Activated T-cell treated with anti-CD3 and anti-CD28 coated beads for 1 hour (primary cell): Measurements from ENCODE around the gene TSPAN7.

Experiments used
- DNase-seq: peaks from one replicate; pipeline ENCODE4 v3.0.0-alpha.2; 2020; ENCODE audit warnings: low read depth

TSPAN7 gene

DNA sequence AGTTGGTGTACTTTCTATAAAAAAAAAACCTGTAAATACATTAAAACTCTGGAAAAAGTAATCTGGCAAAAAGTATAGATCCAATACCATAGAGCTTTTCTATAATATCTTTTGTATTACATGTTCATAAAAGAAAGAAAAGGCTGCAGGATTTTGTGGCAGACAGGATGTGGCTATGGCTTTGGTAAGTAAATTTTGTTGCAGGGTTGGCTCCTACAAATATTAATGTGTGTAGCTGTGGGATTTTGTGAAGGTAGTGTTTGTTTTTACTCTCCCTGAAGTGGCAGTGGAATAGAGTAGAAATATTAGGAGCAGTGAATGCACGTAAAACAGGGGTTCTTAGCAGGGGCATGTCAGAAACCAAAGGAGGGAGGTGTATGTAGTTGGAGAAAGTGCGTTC lies 84.8 kb downstream of the TSPAN7 start:
- no peak for DNase-seq

DNA sequence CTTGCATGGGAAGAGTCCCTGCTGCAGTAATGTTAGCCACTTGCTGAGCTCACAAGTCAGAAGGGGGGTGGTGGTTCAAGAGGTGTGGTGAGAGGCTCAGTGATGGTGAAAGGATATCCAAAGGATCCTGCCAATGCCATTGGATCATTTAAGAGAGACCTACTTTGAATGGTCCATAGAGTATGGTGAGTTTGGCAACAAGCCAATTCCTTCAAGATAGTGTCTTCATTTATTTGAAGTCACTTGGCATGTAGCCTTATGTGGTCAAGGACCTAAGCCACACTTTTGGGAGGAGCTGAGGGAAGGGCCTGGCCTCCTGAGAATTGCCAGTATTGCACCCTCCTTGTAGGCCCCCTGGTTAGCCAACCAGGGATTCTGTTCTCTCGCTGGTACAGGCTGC lies 87.9 kb downstream of the TSPAN7 start:
- no peak for DNase-seq

DNA sequence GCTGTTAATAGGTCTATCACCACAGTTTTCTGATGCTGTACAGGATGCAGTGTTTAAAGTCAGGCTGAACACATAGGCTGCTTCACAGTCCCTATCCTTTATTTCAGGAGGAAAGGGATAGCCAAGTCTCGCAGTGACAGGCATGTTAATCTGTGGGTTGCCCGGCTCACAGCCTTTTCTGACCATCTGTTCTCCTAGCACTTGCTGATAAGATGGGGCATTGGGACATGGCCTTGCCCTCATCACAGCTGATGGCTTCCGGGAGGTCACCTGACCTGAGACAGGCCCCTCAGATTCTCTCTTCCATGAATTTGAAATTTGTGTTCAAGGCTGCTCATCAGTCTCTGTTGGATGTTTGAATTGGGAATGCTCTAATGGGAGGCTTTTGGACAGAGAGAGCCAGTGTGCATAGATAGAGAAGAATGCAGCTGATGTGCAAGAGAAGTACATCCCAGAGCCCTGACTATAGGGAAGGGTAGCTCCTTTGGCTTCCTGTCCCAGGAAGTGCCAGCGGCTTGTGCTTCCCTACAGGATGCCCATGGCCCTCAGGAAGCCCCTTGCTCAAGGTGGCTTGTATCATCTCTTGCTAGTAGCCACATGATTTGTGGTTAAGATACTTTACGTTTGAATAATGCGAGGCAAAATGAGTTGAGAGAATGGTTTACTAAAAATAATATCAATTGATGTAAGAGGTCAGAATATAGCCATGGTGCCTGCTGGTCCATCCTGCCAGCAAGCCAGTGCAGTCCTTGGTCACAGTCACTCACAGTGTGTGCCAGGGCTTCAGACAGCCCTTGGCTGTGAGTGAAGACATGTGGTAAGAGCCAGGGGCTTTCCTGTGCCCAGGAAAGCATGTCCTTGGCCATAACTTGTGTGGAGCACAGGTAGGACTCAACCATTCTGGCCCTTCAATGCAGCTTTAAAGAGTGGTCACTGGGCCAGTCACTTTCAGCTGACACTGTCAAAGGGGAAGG lies 88.6 kb downstream of the TSPAN7 start:
- no peak for DNase-seq

DNA sequence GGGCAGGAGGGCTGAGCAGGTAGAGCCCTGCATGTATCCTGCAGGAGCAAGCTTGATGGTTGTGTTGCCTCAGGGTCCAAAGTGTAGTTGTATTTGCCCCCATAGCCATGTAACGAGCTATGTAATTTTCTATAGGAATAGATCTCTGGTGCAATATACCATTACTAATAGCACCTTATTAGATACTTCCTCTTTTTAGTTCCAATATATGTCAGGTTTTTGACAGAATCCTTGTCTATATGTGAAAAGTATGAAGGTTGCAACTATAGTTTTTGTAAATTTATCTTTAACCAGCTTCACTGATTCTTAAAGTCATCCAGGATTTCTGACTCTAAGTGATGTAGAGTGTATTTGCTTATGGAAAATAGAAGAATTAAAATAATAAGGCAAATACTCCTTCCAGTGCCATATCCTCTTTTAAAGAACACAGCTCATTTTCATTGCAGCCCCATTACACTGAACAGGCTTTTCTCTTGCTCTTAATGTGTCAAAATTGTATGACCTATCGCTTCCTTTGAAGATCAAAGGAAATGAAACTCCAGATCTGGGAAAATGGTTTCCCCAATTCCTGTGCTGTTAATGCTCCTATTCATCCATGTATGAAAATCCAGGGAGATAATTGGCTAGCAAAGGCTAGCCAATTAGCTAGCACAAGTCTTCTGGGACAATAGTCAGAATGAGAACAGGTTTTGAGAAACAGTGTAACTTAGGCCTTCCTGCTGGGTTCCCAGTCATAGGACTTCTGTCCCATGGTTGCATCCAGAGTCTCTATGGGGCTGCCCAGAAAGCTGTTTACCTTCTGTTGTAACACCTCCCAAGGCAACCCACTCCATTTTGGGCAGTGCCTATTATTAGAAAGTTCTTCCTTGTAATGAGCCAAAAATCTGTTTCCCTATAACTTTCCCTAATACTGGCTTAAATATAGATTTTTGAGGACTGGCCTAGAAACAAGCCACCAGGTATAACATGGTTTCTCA lies 90.6 kb downstream of the TSPAN7 start:
- no peak for DNase-seq

DNA sequence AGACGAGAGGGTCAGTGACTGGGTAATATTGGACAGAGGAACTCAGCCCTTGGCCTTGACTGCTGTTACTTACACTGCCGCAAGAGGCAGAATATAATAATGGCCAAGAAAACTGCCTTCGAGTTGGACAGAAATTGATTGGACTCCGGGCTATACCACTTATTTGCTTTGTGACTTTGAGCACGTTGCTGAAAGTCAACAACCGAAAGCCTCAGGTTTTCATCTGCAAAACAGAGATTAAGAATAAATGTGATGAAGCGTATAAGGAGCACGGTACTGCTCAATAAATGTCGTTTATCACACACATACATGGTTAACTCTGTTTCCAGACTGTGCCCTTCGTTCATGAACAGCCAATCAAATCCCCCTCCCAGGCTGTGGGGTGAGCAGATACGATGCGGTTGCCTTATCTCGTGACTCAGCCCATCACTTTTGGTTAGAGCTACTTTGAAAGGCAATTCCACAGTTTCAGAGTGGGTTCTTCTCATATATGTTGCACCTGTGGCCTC lies 91.6 kb downstream of the TSPAN7 start:
- DNase-seq = no peak

DNA sequence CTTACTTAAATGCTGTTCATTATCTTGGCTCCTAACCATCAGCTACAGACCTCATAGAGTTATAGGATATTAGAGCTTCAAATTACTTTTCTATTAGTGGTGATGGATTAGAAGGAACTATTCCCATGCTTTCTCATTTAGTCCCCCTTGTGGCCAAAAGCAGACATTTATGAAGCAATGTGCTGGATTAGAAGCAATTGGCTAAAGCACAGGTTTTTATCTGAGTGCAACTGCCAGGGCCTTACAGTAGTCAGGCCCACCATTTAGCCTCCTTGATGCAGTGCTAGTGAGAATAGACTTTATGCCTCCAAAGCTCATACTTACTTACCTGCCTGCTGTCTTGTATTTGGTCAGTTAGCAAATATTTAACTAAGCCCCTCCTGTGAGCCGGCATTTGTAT lies 93.0 kb downstream of the TSPAN7 start:
- DNase-seq = no peak

DNA sequence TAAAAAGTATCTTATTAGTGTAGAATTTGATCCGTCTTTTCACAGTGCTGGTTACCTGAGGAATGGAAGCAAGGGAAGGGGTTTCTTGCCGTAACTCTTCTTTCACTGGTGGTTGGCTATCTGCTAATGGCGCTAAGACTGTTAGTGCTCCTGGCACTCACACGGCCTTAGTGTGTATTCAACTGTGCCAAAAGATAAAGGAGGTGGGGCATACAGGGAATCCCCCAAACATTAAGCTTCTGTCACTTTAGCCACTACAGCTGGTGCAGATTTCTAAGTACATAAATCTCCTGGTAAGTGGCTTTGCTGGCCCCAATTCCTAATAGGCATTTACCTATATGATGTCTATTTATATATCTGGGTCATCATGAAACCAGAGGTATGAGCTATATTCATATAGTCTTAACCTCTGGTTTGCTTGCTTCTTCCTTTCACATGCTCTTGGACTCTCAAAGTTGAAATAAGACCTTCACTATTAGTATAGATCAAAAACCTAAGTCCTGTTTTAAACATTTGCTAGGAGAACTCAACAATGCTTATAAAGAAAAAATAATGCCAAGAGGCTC lies 95.1 kb downstream of the TSPAN7 start:
- no peak for DNase-seq

DNA sequence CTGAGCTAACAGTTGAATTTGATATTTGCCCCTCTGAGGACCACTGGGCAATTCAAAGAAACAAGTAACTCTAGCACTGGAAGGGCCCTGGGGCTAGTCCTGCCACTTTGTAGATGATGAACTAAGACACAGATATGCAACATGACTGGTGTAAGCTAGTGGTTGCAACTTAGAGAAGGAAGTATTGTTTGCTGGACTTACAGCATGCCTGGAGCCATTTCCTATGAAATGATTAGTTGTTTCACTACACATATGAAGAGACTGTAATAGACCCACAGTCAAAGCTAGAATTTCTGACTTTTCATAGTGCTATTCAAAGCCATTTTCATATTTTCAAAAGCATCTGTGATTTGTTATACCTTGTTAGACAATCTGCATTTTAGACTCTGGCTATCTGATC lies 96.2 kb downstream of the TSPAN7 start:
- no peak for DNase-seq

DNA sequence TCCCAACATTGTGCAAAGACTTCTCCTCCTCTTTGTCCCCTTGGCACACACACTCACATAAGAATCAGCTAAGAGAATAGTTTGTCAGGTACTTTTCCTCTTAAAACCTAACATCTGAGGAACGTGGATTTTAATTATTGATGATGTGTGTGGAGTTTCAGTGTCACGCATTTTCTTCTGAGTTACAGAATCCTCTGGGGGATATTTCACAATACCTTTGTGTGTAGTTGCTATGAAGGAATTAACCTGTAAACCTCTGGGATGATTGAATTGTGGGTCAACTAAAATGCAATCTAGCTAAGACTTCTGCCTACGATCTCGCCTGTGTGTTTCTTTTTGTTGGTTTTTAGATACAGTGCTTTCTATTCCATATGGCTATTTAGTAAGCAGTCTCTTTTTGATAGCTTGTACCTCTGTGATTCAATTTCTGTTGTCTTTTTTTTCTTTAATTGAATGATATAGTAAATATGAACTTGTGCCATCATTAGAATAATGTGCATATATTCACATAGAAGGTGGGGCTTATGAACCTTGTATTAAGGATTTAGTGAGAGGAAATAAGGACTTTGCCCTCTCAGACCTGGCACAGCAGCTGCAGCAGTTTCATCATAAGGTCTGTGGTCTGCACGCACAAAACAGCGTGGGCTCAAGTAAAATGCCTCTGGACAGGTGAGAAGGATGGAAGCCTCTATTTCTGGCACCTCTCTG lies 99.2 kb downstream of the TSPAN7 start:
- DNase-seq = no peak

DNA sequence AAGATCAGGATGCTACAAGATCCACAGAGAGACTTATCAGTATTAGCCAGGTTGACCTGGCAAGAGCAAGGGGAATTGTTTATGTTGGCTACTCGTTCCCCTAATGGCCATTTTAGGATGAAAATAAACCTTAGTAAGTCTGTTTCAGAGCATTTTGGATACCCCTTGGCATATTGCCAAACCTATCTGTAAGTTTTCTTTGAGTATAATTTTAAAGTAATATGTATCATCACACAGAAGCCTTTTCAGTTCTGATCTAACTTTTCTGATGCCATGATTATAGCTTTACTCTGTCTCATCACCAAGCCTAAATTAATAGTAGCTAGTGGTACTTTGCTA lies 99.7 kb downstream of the TSPAN7 start:
- DNase-seq = no peak

DNA sequence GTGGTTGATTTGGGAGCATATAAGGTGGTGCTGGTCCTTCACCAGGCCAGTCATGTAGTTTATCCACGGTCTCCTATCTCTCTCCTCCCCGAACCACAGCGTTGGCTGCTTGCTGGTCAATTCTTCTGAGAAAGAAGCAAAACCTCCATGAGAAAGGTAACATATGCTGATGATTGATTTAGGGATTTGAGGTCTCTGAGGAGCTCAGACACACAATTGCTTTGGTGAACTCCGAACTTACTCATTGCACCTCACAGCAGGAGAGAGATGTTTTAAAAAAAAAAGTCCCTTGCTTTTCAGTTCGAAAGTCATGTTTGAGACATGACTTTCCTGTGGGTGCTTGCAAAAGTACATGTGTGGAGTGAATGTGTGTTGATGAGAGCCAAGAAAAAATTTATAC lies 100.2 kb downstream of the TSPAN7 start:
- no peak for DNase-seq

DNA sequence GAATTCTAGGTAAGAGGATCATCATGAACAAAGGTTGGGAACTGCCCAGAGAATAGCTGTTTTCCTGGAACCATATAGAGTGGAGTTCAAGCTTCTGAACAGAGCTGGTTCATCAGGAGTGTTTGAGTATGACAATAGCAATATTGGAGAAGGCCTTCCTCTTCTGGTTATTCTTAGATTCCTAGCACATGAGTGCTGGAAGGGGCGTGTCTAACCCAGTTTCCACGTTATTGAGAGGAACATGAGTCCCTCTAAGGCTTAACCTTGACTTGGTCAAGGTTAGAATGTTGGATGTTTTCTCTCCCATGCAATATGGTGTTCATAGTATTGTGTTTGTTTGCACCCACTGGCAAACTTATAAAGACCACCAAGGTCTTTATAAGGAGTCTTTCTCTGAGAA lies 101.3 kb downstream of the TSPAN7 start:
- DNase-seq = no peak

DNA sequence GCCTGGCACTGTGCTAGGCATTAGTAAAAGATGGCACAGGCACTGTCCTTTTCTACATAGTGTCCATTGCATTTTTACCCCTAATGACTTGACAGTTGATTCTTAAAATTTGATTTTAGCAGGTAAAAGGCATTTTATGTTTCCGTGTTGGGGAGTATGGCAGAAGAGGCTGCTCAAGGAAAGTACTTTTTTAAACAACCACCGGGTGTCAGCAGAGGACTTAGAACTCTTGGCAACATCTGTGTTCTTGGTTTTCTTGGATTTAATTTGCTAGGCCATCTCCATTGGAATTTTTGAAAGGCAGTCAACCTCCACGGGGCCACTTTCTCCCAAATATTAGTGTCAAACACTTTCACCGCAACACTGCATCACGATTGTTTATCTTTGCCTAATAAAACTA lies 102.9 kb downstream of the TSPAN7 start:
- DNase-seq = no peak

DNA sequence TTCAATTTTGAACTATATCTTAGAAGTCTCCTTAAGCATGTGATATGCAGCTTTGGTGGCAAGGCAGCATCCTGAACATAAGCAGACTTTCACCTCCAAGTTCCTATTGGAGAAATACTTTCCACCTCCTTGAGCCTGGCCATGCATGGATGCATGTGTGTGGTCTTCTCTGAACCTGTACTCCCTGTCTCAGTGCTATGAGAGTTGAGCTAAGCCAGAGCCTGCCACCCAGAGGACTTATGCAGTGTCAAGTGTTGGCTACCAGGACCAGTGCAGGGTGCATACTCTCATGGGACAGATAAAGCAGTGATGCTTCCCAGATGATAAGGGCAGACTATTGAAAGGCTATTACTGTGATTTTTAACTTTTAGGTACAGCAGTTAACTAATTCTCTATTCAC lies 105.6 kb downstream of the TSPAN7 start:
- DNase-seq = no peak

DNA sequence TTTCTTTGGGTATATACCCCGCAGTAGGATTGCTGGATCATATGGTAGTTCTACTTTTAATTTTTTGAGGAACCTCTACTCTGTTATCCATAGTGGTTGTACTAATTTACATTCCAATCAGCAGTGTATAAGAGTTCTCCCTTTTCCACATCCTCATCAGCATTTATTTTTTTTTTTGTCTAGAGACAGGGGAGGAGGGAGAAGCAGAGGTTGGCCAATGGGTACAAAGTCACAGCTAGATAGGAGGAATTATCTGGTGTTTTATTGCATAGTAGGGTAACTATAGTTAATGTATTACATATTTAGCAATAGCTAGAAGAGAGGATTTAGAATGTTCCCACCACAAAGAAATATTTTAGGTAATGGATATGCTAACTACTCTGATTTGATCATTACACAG lies 107.4 kb downstream of the TSPAN7 start:
- DNase-seq = no peak

DNA sequence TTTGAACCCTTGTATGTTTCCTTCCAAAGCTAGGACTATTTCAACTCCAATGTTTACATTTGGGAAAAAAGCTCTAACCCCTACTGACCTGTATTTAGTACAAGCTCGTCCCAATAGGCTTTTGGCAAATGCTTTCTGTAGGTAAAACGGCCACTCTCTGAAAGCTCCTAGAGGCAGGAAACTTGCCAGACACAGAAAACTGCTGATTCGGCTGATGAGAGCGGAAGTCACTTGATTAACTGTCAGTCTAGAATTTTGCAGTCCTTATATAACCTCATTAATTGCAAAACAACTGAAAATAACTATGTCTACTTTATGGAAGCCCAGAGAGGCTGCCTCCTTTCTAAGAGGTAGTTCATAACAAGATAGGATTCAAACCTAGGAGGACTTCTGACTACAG lies 108.1 kb downstream of the TSPAN7 start:
- no peak for DNase-seq

DNA sequence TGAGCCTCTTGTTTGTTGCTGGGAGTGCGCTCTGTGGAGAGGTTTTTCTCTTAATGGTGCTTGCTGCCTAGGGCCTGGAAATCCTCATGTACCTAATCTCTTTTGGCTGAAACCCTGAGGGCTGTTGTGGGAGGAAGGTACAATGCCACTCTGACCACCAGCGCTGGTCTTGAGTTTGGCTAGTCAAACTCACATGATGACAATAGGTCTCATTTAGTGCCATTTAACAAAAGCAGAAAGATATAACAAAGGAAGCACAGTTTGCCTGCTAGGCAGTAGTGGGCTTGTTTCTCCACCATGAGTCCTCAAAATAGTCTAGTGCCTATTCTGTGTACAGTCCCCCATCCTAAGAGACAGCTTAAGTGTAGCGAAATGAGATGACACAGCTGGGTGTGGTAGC lies 111.3 kb downstream of the TSPAN7 start:
- DNase-seq = no peak

DNA sequence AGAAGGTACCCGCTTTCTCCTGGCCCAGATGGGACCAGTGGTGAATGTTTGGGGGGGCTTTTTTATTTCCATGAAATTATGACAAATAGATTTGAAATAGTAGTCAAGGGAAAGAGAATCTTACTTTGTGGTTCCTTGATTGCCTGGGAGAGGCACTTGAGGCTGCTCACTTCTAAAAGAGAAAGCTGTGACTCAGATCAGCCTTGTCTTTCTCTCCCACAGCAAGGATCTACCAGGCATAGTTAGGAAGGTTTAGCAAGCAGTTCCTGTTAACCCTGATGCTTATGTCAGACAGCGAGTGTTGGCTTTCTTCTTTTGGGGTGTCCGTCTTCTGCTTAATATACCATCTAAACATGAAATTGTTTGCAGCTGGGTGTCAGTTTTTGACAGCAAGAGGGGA lies 114.5 kb downstream of the TSPAN7 start:
- DNase-seq = no peak

DNA sequence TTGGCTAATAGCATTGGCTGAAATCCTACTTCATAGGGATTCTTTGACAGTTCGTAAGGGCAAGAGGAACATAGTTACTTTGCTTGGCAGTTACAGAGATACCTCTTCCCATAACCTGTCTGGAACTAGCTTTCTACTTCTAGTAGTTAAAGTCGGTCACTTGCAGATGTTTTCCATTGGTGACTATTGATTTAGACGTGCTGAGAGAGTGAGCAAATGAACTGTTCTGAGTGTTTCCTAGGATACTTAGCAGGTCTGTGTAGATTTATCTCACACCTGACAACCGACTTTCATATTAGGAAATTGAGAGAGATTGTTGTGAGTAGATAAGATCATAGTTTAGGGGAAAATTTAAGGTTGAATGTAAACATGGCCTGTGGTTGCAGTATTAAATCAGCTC lies 116.8 kb downstream of the TSPAN7 start:
- DNase-seq = no peak

DNA sequence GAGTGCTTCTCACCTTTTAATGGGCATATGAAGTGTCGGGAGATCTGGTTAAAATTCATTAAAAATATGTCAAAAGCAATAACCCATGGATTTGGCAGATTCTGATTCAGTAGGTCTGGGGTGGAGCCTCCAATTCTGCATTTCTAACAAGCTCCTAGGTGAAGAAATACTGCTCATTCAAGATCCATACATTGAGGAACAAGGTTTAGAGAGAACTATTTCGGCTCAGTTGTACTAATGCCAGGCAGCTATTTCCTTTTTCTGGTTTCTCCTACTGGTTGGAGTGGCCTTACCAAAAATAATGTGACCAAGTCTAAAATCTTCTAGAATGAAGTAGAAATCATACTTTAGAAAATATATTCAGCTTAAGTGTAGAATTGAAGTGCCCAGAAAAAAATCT lies 117.5 kb downstream of the TSPAN7 start:
- no peak for DNase-seq

DNA sequence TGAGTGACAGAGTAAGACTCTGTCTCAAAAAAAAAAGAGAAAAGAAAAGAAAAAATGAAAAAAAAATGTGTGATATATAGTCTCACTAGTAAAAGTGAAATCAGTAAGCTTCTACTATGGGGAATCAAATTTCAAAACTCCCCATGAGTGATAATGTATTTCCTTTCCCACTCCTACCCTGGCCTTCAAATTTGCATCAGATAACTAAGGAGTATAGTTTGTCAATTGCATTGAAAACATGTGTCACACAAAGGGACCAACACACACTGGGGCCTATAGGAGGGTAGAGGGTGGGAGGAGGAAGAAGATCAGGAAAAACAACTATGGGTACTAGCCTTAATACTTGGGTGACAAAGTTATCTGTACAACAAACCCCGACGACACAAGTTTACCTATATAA lies 118.4 kb downstream of the TSPAN7 start:
- no peak for DNase-seq

DNA sequence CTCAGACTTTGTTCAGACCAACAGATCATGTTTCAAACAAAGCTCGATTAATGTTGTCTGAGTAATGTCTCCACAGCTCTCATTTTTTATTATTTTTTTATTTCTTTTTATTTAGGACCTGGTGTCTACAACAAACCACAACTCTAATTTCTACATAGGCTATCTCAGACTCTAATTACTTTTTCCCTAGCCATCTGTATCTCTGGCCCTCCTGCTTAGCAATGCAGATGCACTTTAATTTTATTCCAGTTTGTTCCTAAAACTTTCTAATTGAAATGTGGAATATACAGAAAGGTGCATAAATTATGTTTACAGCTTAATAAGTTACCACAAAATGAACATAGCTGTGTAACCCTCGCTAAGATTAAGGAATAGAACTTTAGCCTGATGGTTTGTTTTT lies 120.8 kb downstream of the TSPAN7 start:
- DNase-seq = no peak
